ENCODE results near the gene SMIM28.

Gene SMIM28

GRCh38 chr6:138372711-138373463 is 4.8 kb upstream of the SMIM28 start:
- Histone ChIP-seq H3K4me1 (ENCODE audit: control insufficient read depth, insufficient read depth, low read length) (peaks cover 1% of the 10 kb centered on the region; the same call in 1 of the 2 replicates), H3K9me3 (ENCODE audit: control insufficient read depth, insufficient read depth, low read length) (no peaks in the 10 kb centered on the region), H3K4me3 (ENCODE audit: low read length) (no peak overlapping the region), H3K36me3 (ENCODE audit: control insufficient read depth, insufficient read depth, low read length) (no peaks in the 10 kb centered on the region), H3K27me3 (ENCODE audit: control insufficient read depth, insufficient read depth, low read length) (no peaks in the 10 kb centered on the region), H3K27ac (ENCODE audit: low read length) (no peak overlapping the region)
- no peak for DNase-seq (ENCODE audit: low read depth, low spot score)

GRCh38 chr6:138374230-138374629 is 3.5 kb upstream of the SMIM28 start:
- no peaks in the 10 kb centered on the region for H3K27me3 ChIP-seq (ENCODE audit: control insufficient read depth, insufficient read depth, low read length)
- no peaks in the 10 kb centered on the region for H3K9me3 ChIP-seq (ENCODE audit: control insufficient read depth, insufficient read depth, low read length)
- peaks cover 2% of the 10 kb centered on the region; the same call in 1 of the 2 replicates for H3K4me1 ChIP-seq (ENCODE audit: control insufficient read depth, insufficient read depth, low read length)
- no peak overlapping the region for H3K27ac ChIP-seq (ENCODE audit: low read length)
- no peak for DNase-seq (ENCODE audit: low read depth, low spot score)
- no peaks in the 10 kb centered on the region for H3K36me3 ChIP-seq (ENCODE audit: control insufficient read depth, insufficient read depth, low read length)
- H3K4me3 ChIP-seq (ENCODE audit: low read length) = no peak overlapping the region

DNA sequence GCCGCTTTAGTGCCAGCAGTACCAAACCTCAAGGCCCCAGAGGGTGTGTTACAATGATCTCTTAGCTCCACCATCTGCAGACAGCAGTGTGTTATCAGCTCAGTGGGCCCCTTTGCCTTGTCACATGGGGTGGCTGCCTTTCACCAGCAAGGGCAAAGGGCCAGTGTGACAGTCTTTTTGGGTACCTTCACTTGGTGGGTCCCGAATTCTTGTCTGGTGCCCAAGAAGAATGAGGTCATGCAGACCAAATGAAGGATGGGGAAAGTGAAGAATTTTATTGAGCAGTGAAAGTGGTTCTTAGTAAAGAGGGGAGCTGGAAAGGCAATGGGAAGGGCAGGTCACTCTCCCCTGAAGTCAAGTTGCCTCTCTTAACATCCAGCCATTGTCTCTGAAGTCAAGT is 2.9 kb upstream of the SMIM28 start:
- no peaks in the 10 kb centered on the region for H3K36me3 ChIP-seq (ENCODE audit: control insufficient read depth, insufficient read depth, low read length)
- H3K4me3 ChIP-seq (ENCODE audit: low read length) = no peak overlapping the region
- no peak for DNase-seq (ENCODE audit: low read depth, low spot score)
- peaks cover 2% of the 10 kb centered on the region; the same call in 1 of the 2 replicates for H3K4me1 ChIP-seq (ENCODE audit: control insufficient read depth, insufficient read depth, low read length)
- no peaks in the 10 kb centered on the region for H3K27me3 ChIP-seq (ENCODE audit: control insufficient read depth, insufficient read depth, low read length)
- no CpG with 5 or more reads among the region's 2 CpGs for WGBS (ENCODE audit: insufficient coverage, insufficient read length)
- no peak overlapping the region for H3K27ac ChIP-seq (ENCODE audit: low read length)
- no peaks in the 10 kb centered on the region for H3K9me3 ChIP-seq (ENCODE audit: control insufficient read depth, insufficient read depth, low read length)

DNA sequence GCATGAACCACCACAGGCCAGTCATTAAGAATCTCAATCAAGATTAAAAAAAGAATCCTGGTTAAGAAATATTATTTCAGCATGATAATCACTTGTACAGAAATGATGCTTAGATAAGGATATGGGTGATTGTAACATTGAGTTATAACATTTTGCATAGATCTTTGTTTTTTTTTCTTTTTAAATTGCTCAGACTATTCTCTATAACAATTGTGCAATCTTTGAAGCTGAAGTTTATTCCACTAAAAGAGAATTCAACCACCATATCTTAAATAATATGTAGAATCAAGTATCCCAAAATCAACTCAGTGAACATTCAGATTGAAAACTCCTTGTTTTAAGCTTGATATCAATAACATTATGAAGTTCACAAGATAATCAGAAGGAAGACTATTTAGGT is 663 bp upstream of the SMIM28 start:
- H3K9me3 ChIP-seq (ENCODE audit: control insufficient read depth, insufficient read depth, low read length) = no peaks in the 10 kb centered on the region
- no peak overlapping the region for H3K4me3 ChIP-seq (ENCODE audit: low read length)
- DNase-seq (ENCODE audit: low read depth, low spot score) = no peak
- no peaks in the 10 kb centered on the region for H3K36me3 ChIP-seq (ENCODE audit: control insufficient read depth, insufficient read depth, low read length)
- H3K27ac ChIP-seq (ENCODE audit: low read length) = no peak overlapping the region
- no peaks in the 10 kb centered on the region for H3K27me3 ChIP-seq (ENCODE audit: control insufficient read depth, insufficient read depth, low read length)
- H3K4me1 ChIP-seq (ENCODE audit: control insufficient read depth, insufficient read depth, low read length) = peaks cover 2% of the 10 kb centered on the region; the same call in 1 of the 2 replicates

DNA sequence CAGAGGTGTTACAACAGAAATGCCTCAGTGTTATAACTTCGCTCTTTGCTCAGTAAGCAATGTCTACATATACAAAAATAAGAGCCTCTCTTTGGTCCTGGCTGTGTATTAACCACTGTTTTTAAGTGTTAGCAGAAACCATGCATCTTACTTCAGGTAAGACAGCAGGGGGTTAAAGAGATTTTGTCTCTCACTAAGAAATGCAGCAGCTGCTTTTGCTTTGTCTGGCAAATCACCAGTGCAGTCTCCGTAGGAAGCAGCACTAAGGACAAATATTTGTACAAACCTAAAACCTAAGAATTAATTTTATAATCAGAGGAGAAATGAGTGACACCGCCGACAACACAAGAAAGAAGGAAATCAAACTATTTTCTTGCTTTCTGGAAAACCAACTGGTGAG is 758 bp downstream of the SMIM28 start:
- H3K36me3 ChIP-seq (ENCODE audit: control insufficient read depth, insufficient read depth, low read length) = no peaks in the 10 kb centered on the region
- H3K9me3 ChIP-seq (ENCODE audit: control insufficient read depth, insufficient read depth, low read length) = no peaks in the 10 kb centered on the region
- H3K27ac ChIP-seq (ENCODE audit: low read length) = no peak overlapping the region
- H3K27me3 ChIP-seq (ENCODE audit: control insufficient read depth, insufficient read depth, low read length) = no peaks in the 10 kb centered on the region
- no peak overlapping the region for H3K4me3 ChIP-seq (ENCODE audit: low read length)
- no CpG with 5 or more reads among the region's 4 CpGs for WGBS (ENCODE audit: insufficient coverage, insufficient read length)
- peaks cover 3% of the 10 kb centered on the region for H3K4me1 ChIP-seq (ENCODE audit: control insufficient read depth, insufficient read depth, low read length)
- DNase-seq (ENCODE audit: low read depth, low spot score) = no peak

DNA sequence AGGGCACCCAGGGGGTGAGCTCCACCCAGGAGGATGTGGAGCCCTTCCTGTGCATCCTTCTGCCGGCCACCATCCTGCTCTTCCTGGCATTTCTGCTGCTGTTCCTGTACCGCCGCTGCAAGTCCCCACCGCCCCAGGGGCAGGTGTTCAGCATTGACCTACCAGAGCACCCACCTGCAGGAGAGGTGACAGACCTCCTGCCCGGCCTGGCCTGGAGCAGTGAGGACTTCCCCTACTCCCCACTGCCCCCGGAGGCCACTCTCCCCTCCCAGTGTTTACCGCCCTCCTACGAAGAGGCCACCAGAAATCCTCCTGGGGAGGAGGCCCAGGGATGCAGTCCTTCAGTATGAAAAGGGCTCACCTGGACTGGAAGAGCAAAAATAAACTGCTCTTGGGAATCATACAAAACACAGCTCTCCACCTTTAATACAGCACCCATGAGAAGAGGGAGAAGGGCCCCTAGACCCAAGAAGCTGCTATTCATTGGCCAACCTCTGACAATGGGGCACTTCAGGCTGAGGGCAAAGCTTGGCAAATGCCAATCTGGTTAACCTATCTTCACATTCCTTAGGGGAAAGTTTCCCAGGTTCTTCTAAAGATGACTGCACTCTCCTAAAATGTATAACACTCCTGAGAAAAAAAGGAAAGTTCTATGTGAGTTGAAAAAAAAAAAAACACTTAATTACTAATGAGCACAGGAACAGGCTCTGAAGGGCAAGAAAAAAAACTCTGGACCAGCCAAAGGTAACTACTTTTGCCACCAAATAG is 5.0 kb downstream of the SMIM28 start:
- no CpG with 5 or more reads among the region's 8 CpGs for WGBS (ENCODE audit: insufficient coverage, insufficient read length)
- Histone ChIP-seq H3K4me3 (ENCODE audit: low read length) (no peak overlapping the region), H3K27ac (ENCODE audit: low read length) (no peak overlapping the region), H3K27me3 (ENCODE audit: control insufficient read depth, insufficient read depth, low read length) (no peaks in the 10 kb centered on the region), H3K9me3 (ENCODE audit: control insufficient read depth, insufficient read depth, low read length) (no peaks in the 10 kb centered on the region), H3K4me1 (ENCODE audit: control insufficient read depth, insufficient read depth, low read length) (peaks cover 3% of the 10 kb centered on the region), H3K36me3 (ENCODE audit: control insufficient read depth, insufficient read depth, low read length) (no peaks in the 10 kb centered on the region)
- no peak for DNase-seq (ENCODE audit: low read depth, low spot score)

DNA sequence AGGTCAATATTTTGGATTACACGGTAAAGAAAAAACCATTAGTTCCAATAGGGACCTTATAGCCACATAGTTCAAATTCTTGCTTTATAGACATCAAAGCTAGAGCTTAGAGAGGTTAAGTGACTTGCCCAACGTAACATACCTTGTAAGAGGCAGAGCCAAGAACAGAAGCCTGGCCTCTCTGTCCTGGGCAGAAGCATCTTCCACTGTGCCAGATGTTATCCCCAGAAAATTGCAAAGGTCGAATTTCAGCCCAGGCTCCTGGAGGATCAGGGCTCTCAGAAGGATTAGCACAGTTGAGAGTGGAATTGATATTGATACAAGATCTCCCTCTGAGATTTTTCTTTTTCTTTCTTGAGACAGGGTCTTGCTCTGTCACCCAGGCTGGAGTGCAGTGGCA is 6.1 kb downstream of the SMIM28 start:
- Histone ChIP-seq H3K36me3 (ENCODE audit: control insufficient read depth, insufficient read depth, low read length) (no peaks in the 10 kb centered on the region), H3K27ac (ENCODE audit: low read length) (no peak overlapping the region), H3K9me3 (ENCODE audit: control insufficient read depth, insufficient read depth, low read length) (no peaks in the 10 kb centered on the region), H3K4me3 (ENCODE audit: low read length) (no peak overlapping the region), H3K27me3 (ENCODE audit: control insufficient read depth, insufficient read depth, low read length) (no peaks in the 10 kb centered on the region), H3K4me1 (ENCODE audit: control insufficient read depth, insufficient read depth, low read length) (peaks cover 1% of the 10 kb centered on the region; the same call in 1 of the 2 replicates)
- WGBS (ENCODE audit: insufficient coverage, insufficient read length) = no CpG with 5 or more reads among the region's 3 CpGs
- no peak for DNase-seq (ENCODE audit: low read depth, low spot score)

DNA sequence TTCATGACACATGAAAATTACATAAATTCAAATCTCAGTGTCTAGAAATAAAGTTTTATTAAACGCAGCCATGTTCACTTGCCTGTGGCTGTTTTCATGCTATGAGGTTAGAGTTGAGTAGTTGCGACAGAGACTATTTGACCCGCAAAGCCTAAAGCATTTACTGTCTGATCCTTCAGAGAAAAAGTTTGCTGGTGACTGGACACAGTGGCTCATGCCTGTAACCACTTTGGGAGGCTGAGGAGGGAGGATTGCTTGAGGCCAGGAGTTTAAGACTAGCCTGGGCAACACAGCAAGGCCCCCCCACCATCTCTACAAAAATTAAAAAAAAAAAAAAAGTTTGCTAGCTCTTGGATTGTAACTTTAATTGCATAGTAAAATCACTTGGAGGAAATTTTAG is 9.2 kb downstream of the SMIM28 start:
- no peak for DNase-seq (ENCODE audit: low read depth, low spot score)
- Histone ChIP-seq H3K27ac (ENCODE audit: low read length) (no peak overlapping the region), H3K4me3 (ENCODE audit: low read length) (no peak overlapping the region), H3K36me3 (ENCODE audit: control insufficient read depth, insufficient read depth, low read length) (no peaks in the 10 kb centered on the region), H3K27me3 (ENCODE audit: control insufficient read depth, insufficient read depth, low read length) (no peaks in the 10 kb centered on the region), H3K9me3 (ENCODE audit: control insufficient read depth, insufficient read depth, low read length) (no peaks in the 10 kb centered on the region), H3K4me1 (ENCODE audit: control insufficient read depth, insufficient read depth, low read length) (peaks cover 1% of the 10 kb centered on the region; the same call in 1 of the 2 replicates)
- WGBS (ENCODE audit: insufficient coverage, insufficient read length) = no CpG with 5 or more reads among the region's 3 CpGs

DNA sequence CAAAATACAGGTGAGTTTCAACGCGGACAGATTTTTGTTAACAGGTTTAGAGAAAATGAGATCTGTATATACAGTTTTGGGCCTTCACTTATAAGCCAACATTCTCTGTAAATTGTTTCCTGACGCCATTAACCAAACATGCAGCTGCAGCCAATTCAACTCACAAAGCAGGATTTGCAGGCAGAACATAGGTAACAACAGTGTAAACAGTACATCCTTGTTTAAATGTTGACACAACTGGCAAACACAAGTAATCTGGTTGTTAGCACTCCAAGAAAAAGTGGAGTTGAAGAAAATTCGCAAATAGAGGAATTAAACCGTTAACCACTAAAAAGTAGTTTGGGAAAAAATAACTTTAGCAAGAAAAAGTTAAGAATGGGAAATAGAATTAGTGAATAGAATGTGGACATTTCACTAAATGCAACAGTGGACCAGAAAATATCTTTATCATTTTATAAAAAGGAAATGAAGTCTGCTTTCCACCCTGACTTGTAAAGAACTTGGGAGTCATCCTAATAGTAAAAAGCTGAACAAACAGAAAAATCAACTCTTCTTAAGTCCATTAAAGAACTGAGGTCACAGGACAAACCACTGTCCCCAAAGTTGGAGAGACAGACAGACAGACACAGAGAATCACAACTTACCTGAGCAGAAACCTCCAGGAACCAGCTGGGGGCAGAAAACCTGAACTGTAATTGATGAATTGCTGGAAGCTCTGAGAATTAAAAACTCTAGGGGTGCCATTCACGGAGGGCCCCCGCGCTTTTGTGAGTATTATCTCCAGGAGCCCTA is 10.1 kb downstream of the SMIM28 start:
- DNase-seq (ENCODE audit: low read depth, low spot score) = no peak

GRCh38 chr6:138389551-138389950 is 11.8 kb downstream of the SMIM28 start:
- Histone ChIP-seq H3K27me3 (ENCODE audit: control insufficient read depth, insufficient read depth, low read length) (no peaks in the 10 kb centered on the region), H3K27ac (ENCODE audit: low read length) (no peak overlapping the region), H3K4me1 (ENCODE audit: control insufficient read depth, insufficient read depth, low read length) (no peaks in the 10 kb centered on the region), H3K4me3 (ENCODE audit: low read length) (no peak overlapping the region), H3K9me3 (ENCODE audit: control insufficient read depth, insufficient read depth, low read length) (no peaks in the 10 kb centered on the region), H3K36me3 (ENCODE audit: control insufficient read depth, insufficient read depth, low read length) (no peaks in the 10 kb centered on the region)
- DNase-seq (ENCODE audit: low read depth, low spot score) = no peak
- WGBS (ENCODE audit: insufficient coverage, insufficient read length) = no CpG with 5 or more reads among the region's 5 CpGs

More for the DNA sequence above, 10.1 kb downstream of the SMIM28 start:
- no peaks in the 10 kb centered on the region for H3K4me1 ChIP-seq (ENCODE audit: control insufficient read depth, insufficient read depth, low read length)
- no peaks in the 10 kb centered on the region for H3K27me3 ChIP-seq (ENCODE audit: control insufficient read depth, insufficient read depth, low read length)
- no peaks in the 10 kb centered on the region for H3K36me3 ChIP-seq (ENCODE audit: control insufficient read depth, insufficient read depth, low read length)
- no peaks in the 10 kb centered on the region for H3K9me3 ChIP-seq (ENCODE audit: control insufficient read depth, insufficient read depth, low read length)
- H3K27ac ChIP-seq (ENCODE audit: low read length) = no peak overlapping the region
- H3K4me3 ChIP-seq (ENCODE audit: low read length) = no peak overlapping the region
- WGBS (ENCODE audit: insufficient coverage, insufficient read length) = no CpG with 5 or more reads among the region's 8 CpGs

Measured in iPS DF 6.9 (cell line).